Measurements from ENCODE around the gene CLK2.

GRCh38 chr1:155269381-155269780 is 3.9 kb downstream of the CLK2 start:
- TF ChIP-seq CTCF (IDR thresholded peaks at IDR 0.05 in 8 of 11, conservative IDR thresholded peaks at IDR 0.05 in 3 of 11) (no peak), POLR2AphosphoS5 (IDR thresholded peaks at IDR 0.05) (peak in 1 of 3 donors; percentile 20), POLR2A (IDR thresholded peaks at IDR 0.05) (no peak)
